Keratinocyte (primary cell): ENCODE results near the gene SCFD2. TPM values are rescaled to one million over a fixed set of nuclear protein-coding genes. Genes with fewer than 3 reads are reported as not detected.

Experiments
- DNase-seq: peaks from one replicate; pipeline ENCODE4 v3.0.0-alpha.2; 2011; ENCODE audit warnings: low read depth, missing footprints, low spot score
- FAIRE-seq: peaks from 2 replicates; lab custom pipeline; 2011; peaks lifted over from hg19 to GRCh38; lab: Jason Lieb, UNC
- H2AFZ ChIP-seq: 2 replicates; pipeline ENCODE4 v1.6.0; 2012; ENCODE audit warnings: low read length, control low read depth, inconsistent platforms; ENCODE audit not compliant: control insufficient read depth
- H3K27ac ChIP-seq: 2 replicates; pipeline ENCODE4 v1.5.1; 2011; ENCODE audit warnings: low read length; ENCODE audit not compliant: control insufficient read depth, insufficient read depth
- H3K27me3 ChIP-seq: 3 replicates; pipeline ENCODE4 v1.6.0; 2011; ENCODE audit warnings: low read length; ENCODE audit not compliant: control insufficient read depth, insufficient read depth; ENCODE audit errors: extremely low read depth
- H3K36me3 ChIP-seq, 2 experiments: 2 replicates in 1 of 2; 3 replicates in 1 of 2; pipeline ENCODE4 v1.5.1; 2011; ENCODE audit warnings: low read length in 2 of 2, mild to moderate bottlenecking in 1 of 2; ENCODE audit not compliant: control insufficient read depth in 2 of 2, insufficient read depth in 2 of 2; ENCODE audit errors: extremely low read depth in 1 of 2
- H3K4me1 ChIP-seq: 3 replicates; pipeline ENCODE4 v1.5.1; 2011; ENCODE audit warnings: low read length; ENCODE audit not compliant: control insufficient read depth, insufficient read depth; ENCODE audit errors: extremely low read depth
- H3K4me2 ChIP-seq: 3 replicates; pipeline ENCODE4 v1.6.0; 2011; ENCODE audit warnings: low read depth, low read length; ENCODE audit not compliant: control insufficient read depth, insufficient read depth; ENCODE audit errors: extremely low read depth
- H3K4me3 ChIP-seq, 3 experiments: fragments of 200-600 bp in 1 of 3; sonication (generic) in 1 of 3; 2 replicates in 2 of 3; 3 replicates in 1 of 3; pipeline ENCODE4 v1.5.1; 2011 to 2016; ENCODE audit warnings: low read length in 3 of 3, mild to moderate bottlenecking in 3 of 3, control low read depth in 2 of 3, inconsistent platforms in 1 of 3, low read depth in 1 of 3, mixed read lengths in 1 of 3, mixed run types in 1 of 3, moderate library complexity in 1 of 3; ENCODE audit not compliant: control insufficient read depth in 2 of 3, insufficient read depth in 2 of 3; ENCODE audit errors: extremely low read depth in 1 of 3
- H3K79me2 ChIP-seq: 2 replicates; pipeline ENCODE4 v1.6.0; 2012; ENCODE audit warnings: low read length; ENCODE audit not compliant: control insufficient read depth, insufficient read depth
- H3K9ac ChIP-seq: 3 replicates; pipeline ENCODE4 v1.6.0; 2011; ENCODE audit warnings: low read length; ENCODE audit not compliant: control insufficient read depth, insufficient read depth; ENCODE audit errors: extremely low read depth
- H3K9me1 ChIP-seq: 3 replicates; pipeline ENCODE4 v1.6.0; 2011; ENCODE audit warnings: low read length; ENCODE audit not compliant: control insufficient read depth, insufficient read depth; ENCODE audit errors: extremely low read depth
- H3K9me3 ChIP-seq: 2 replicates; pipeline ENCODE4 v1.5.1; 2012; ENCODE audit warnings: low read depth, low read length; ENCODE audit not compliant: control insufficient read depth
- H4K20me1 ChIP-seq: 3 replicates; pipeline ENCODE4 v1.6.0; 2011; ENCODE audit warnings: low read length; ENCODE audit not compliant: control insufficient read depth, insufficient read depth; ENCODE audit errors: extremely low read depth
- EZH2 ChIP-seq: IDR thresholded peaks from one replicate; pipeline ENCODE4 v1.6.1; 2012; ENCODE audit warnings: inconsistent platforms, mild to moderate bottlenecking, low read length, moderate library complexity
- dilution Hi-C: fragments of 300-500 bp; cut with MboI; formaldehyde crosslinking; loops from one replicate; pipeline ENCODE4 v1.7.0; 2020; ENCODE audit warnings: low sequenced_read_pairs; ENCODE audit not compliant: extremely low pct_ligation_motif_present
- polyA plus RNA-seq, 5 experiments: library from polyadenylated mRNA; depleted of rRNA in 3 of 5; stranded (reverse) in 3 of 5; stranded (forward) in 1 of 5; unstranded in 1 of 5; fragments of >200 nt; gene quantifications; 1 replicate in 1 of 5; 2 replicates in 3 of 5; 3 replicates in 1 of 5; pipeline versions ENCODE4 v1.2.1 to v1.2.3, GENCODE V29; 2011 to 2012; ENCODE audit warnings: missing spikeins in 2 of 5, low read depth in 1 of 5, low replicate concordance in 1 of 5
- TF ChIP-seq, protein P1 (sequence below), 3 experiments: IDR thresholded peaks in 1 of 3; conservative IDR thresholded peaks in 1 of 3; optimal IDR thresholded peaks in 1 of 3; 2 replicates in 2 of 3; 3 replicates in 1 of 3; pipeline versions ENCODE3 to v1.5.1; 2011; ENCODE audit warnings: low read length in 3 of 3, mild to moderate bottlenecking in 3 of 3, moderate library complexity in 2 of 3, control low read depth in 1 of 3, inconsistent platforms in 1 of 3; ENCODE audit not compliant: insufficient read depth in 2 of 3; ENCODE audit errors: extremely low read depth in 1 of 3

The SCFD2 gene
- polyA plus RNA-seq, 1 donor (not counting 4 experiments of a cell fraction or from before 2014, with no cell fraction given) = 13.9 TPM

DNA sequence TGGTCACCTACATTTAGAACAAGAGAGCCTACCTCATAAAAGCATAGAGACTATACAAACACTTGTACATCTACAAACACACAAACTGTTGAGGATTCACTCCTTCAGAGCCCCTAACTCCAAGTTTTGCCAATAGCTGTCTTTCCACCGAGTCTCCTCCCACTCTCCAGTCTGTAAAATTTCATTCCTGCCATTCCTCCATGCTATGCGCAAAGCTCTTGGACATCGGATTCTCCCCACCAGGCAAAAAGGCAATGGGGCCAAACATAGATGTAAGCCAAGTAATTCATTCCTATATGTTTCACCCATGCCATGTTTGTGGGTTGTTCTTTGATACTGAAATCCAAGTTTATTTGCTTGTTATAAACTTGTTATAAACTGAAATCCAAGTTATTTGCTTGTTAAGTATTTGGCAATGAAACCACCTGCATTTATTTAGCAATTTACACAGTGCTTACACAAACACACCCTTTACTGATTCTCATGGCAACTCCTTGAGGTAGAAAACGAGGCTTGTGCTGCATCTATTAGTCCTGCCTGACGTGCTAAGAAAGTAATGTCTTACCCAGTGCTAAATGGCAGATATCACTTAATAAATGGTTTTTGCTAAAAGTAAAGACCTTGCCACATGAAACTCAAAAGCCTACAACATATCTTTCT lies 91.1 kb downstream of the SCFD2 start:
- Histone ChIP-seq H3K9me1 (no peaks in the 10 kb centered on the region), H3K36me3 (no peaks in the 10 kb centered on the region), H3K79me2 (no peaks in the 10 kb centered on the region), H3K9me3 (no peaks in the 10 kb centered on the region), H4K20me1 (no peaks in the 10 kb centered on the region), H3K27ac (no peak overlapping the region), H3K9ac (no peak overlapping the region), H2AFZ (no peak overlapping the region), H3K4me3 (no peak overlapping the region), H3K27me3 (no peaks in the 10 kb centered on the region), H3K4me2 (no peak overlapping the region), H3K4me1 (no peaks in the 10 kb centered on the region)
- FAIRE-seq (no peak), DNase-seq (no peak)
- dilution Hi-C loops = no loop called here
- TF ChIP-seq EZH2 = no peak
- TF ChIP-seq, protein P1, sequence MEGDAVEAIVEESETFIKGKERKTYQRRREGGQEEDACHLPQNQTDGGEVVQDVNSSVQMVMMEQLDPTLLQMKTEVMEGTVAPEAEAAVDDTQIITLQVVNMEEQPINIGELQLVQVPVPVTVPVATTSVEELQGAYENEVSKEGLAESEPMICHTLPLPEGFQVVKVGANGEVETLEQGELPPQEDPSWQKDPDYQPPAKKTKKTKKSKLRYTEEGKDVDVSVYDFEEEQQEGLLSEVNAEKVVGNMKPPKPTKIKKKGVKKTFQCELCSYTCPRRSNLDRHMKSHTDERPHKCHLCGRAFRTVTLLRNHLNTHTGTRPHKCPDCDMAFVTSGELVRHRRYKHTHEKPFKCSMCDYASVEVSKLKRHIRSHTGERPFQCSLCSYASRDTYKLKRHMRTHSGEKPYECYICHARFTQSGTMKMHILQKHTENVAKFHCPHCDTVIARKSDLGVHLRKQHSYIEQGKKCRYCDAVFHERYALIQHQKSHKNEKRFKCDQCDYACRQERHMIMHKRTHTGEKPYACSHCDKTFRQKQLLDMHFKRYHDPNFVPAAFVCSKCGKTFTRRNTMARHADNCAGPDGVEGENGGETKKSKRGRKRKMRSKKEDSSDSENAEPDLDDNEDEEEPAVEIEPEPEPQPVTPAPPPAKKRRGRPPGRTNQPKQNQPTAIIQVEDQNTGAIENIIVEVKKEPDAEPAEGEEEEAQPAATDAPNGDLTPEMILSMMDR (optimal IDR thresholded peaks at IDR 0.05 in 1 of 3, IDR thresholded peaks at IDR 0.05 in 1 of 3, conservative IDR thresholded peaks at IDR 0.05 in 1 of 3; ENCODE audit: extremely low read depth in 1 of 3, insufficient read depth in 2 of 3, low read length in 3 of 3) = no peak

DNA sequence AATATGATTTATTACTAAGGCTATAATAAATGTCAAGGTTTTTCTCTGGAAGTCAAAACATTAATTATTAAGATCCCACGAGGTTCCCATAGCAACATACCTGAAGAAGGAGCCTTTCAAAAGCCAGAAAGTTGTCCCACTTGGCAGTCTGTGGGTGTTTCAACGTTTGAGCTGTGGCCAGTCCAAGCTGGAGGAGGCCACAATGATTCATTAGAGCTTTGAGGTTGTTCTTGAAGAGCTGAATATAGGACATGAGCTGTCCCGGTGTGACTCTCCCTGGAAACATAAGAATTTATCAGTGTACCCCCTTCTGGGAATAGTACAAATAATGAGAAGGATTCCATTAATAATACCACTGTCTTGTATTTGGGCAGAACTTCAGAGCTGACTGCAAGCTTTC lies 92.1 kb downstream of the SCFD2 start:
- H3K9ac ChIP-seq = no peak overlapping the region
- H3K79me2 ChIP-seq = no peaks in the 10 kb centered on the region
- no peaks in the 10 kb centered on the region for H3K9me1 ChIP-seq
- no peaks in the 10 kb centered on the region for H3K36me3 ChIP-seq
- H3K27me3 ChIP-seq = no peaks in the 10 kb centered on the region
- H3K27ac ChIP-seq = no peak overlapping the region
- no peak overlapping the region for H2AFZ ChIP-seq
- dilution Hi-C loops = no loop called here
- no peak for FAIRE-seq
- TF ChIP-seq, protein P1 (optimal IDR thresholded peaks at IDR 0.05 in 1 of 3, IDR thresholded peaks at IDR 0.05 in 1 of 3, conservative IDR thresholded peaks at IDR 0.05 in 1 of 3; ENCODE audit: extremely low read depth in 1 of 3, insufficient read depth in 2 of 3, low read length in 3 of 3) = no peak
- no peak for TF ChIP-seq EZH2
- H3K4me1 ChIP-seq = no peaks in the 10 kb centered on the region
- no peak overlapping the region for H3K4me3 ChIP-seq
- DNase-seq = no peak
- no peak overlapping the region for H3K4me2 ChIP-seq
- H3K9me3 ChIP-seq = no peaks in the 10 kb centered on the region
- no peaks in the 10 kb centered on the region for H4K20me1 ChIP-seq
